DND-41 (cell line): Measurements from ENCODE around the gene SCLY.

Source experiments
- ATAC-seq: fragments of 200-7000 bp; cut with Tn5 transposase; 3 replicates; pipeline ENCODE4 v1.9.1; 2021; ENCODE audit warnings: low read depth; ENCODE audit not compliant: insufficient read depth
- DNase-seq: peaks from one replicate; pipeline ENCODE4 v3.0.0-alpha.2; 2020
- H2AFZ ChIP-seq: 2 replicates; pipeline ENCODE4 v1.6.0; 2012; ENCODE audit warnings: low read depth, low read length
- H3K27ac ChIP-seq: 2 replicates; pipeline ENCODE4 v1.5.1; 2012; ENCODE audit warnings: low read length, inconsistent platforms
- H3K27me3 ChIP-seq: fragments of 200-600 bp; sonication (generic); 2 replicates; pipeline ENCODE4 v1.6.0; 2012; ENCODE audit warnings: low read length, mild to moderate bottlenecking, inconsistent platforms; ENCODE audit not compliant: insufficient read depth, poor library complexity
- H3K36me3 ChIP-seq: 2 replicates; pipeline ENCODE4 v1.5.1; 2012; ENCODE audit warnings: low read length, inconsistent platforms; ENCODE audit not compliant: insufficient read depth
- H3K4me1 ChIP-seq: 2 replicates; pipeline ENCODE4 v1.5.1; 2012; ENCODE audit warnings: mild to moderate bottlenecking, low read length; ENCODE audit not compliant: insufficient read depth
- H3K4me2 ChIP-seq: 2 replicates; pipeline ENCODE4 v1.6.0; 2012; ENCODE audit warnings: mild to moderate bottlenecking, moderate library complexity, low read length, inconsistent platforms; ENCODE audit not compliant: insufficient read depth
- H3K4me3 ChIP-seq, 2 experiments: fragments of 200-600 bp in 1 of 2; shearing (Covaris generic) in 1 of 2; 2 replicates each; pipeline ENCODE4 v1.5.1; 2012 to 2016; ENCODE audit warnings: inconsistent platforms in 2 of 2, low read length in 2 of 2, mild to moderate bottlenecking in 2 of 2, low read depth in 1 of 2, moderate library complexity in 1 of 2
- H3K79me2 ChIP-seq: 2 replicates; pipeline ENCODE4 v1.6.0; 2012; ENCODE audit warnings: low read length, inconsistent platforms; ENCODE audit not compliant: insufficient read depth
- H3K9ac ChIP-seq: 2 replicates; pipeline ENCODE4 v1.6.0; 2012; ENCODE audit warnings: low read depth, mild to moderate bottlenecking, inconsistent platforms, low read length, moderate library complexity
- H3K9me3 ChIP-seq: 2 replicates; pipeline ENCODE4 v1.5.1; 2012; ENCODE audit warnings: low read length, moderate library complexity, mild to moderate bottlenecking, inconsistent platforms; ENCODE audit not compliant: insufficient read depth, severe bottlenecking
- H4K20me1 ChIP-seq: 2 replicates; pipeline ENCODE4 v1.6.0; 2012; ENCODE audit warnings: low read length; ENCODE audit not compliant: insufficient read depth
- CTCF ChIP-seq: IDR thresholded peaks from 2 replicates; pipeline ENCODE4 v1.5.1; 2012; ENCODE audit warnings: borderline replicate concordance, low read length, moderate library complexity, mild to moderate bottlenecking; ENCODE audit not compliant: poor library complexity, severe bottlenecking; ENCODE audit errors: extremely low read depth
- EZH2 ChIP-seq: IDR thresholded peaks from 3 replicates; pipeline ENCODE4 v1.6.1; 2012; ENCODE audit warnings: borderline replicate concordance, low read depth, mild to moderate bottlenecking, moderate library complexity, low read length, inconsistent platforms; ENCODE audit not compliant: severe bottlenecking

SCLY gene

GRCh38 chr2:238108423-238109183 lies 47.8 kb downstream of the SCLY start:
- TF ChIP-seq EZH2: no peak
- TF ChIP-seq CTCF: no peak
- Histone ChIP-seq H3K9ac (no peak overlapping the region), H4K20me1 (no peaks in the 10 kb centered on the region), H3K79me2 (no peaks in the 10 kb centered on the region), H3K27me3 (no peaks in the 10 kb centered on the region), H3K4me1 (peaks cover 24% of the 10 kb centered on the region), H3K36me3 (no peaks in the 10 kb centered on the region), H3K4me2 (peak overlapping the region; percentile 36), H3K27ac (peak overlapping the region; percentile 40; the same call in 1 of the 2 replicates), H3K4me3 (no peak overlapping the region), H3K9me3 (peaks cover 3% of the 10 kb centered on the region), H2AFZ (no peak overlapping the region)
- peak; percentile 90 for DNase-seq
- peak; percentile 98 for ATAC-seq

GRCh38 chr2:238113611-238114010 lies 52.8 kb downstream of the SCLY start:
- Histone ChIP-seq H3K4me2 (no peak overlapping the region), H2AFZ (no peak overlapping the region), H3K36me3 (no peaks in the 10 kb centered on the region), H4K20me1 (no peaks in the 10 kb centered on the region), H3K9me3 (peaks cover 3% of the 10 kb centered on the region), H3K79me2 (no peaks in the 10 kb centered on the region), H3K4me3 (no peak overlapping the region), H3K9ac (no peak overlapping the region), H3K27me3 (peaks cover 10% of the 10 kb centered on the region), H3K27ac (no peak overlapping the region), H3K4me1 (peaks cover 13% of the 10 kb centered on the region)
- TF ChIP-seq CTCF (no peak), EZH2 (no peak)
- DNase-seq (no peak), ATAC-seq (no peak)

- H3K9ac ChIP-seq: no peak overlapping the region
- no peak for ATAC-seq
- no peak for DNase-seq
- H3K9me3 ChIP-seq: peaks cover 3% of the 10 kb centered on the region
- H4K20me1 ChIP-seq: no peaks in the 10 kb centered on the region
- peaks cover 16% of the 10 kb centered on the region for H3K27me3 ChIP-seq
- H3K79me2 ChIP-seq: no peaks in the 10 kb centered on the region
- no peak overlapping the region for H3K4me2 ChIP-seq
- H3K4me1 ChIP-seq: peaks cover 5% of the 10 kb centered on the region
- no peaks in the 10 kb centered on the region for H3K36me3 ChIP-seq
- no peak overlapping the region for H3K4me3 ChIP-seq
- no peak overlapping the region for H3K27ac ChIP-seq
- no peak overlapping the region for H2AFZ ChIP-seq
- no peak for TF ChIP-seq EZH2
- TF ChIP-seq CTCF: no peak
These were observed 53.6 kb downstream of the SCLY start for GRCh38 chr2:238114331-238114841.
